ENCODE measurements around the gene RBM34.

RBM34 gene

GRCh38 chr1:235108876-235109275 is 52.2 kb downstream of the RBM34 start:
- Histone ChIP-seq H3K4me1 (peaks cover 0 to 12% (median 0%) of the 10 kb centered on the region in 4 donors), H3K27ac (no peak overlapping the region), H3K27me3 (no peaks in the 10 kb centered on the region), H3K36me3 (peaks cover 47 to 70% (median 49%) of the 10 kb centered on the region in 3 donors), H3K9me3 (no peaks in the 10 kb centered on the region), H3K4me3 (no peak overlapping the region)
- DNase-seq, result no peak
- TF ChIP-seq, protein P1, sequence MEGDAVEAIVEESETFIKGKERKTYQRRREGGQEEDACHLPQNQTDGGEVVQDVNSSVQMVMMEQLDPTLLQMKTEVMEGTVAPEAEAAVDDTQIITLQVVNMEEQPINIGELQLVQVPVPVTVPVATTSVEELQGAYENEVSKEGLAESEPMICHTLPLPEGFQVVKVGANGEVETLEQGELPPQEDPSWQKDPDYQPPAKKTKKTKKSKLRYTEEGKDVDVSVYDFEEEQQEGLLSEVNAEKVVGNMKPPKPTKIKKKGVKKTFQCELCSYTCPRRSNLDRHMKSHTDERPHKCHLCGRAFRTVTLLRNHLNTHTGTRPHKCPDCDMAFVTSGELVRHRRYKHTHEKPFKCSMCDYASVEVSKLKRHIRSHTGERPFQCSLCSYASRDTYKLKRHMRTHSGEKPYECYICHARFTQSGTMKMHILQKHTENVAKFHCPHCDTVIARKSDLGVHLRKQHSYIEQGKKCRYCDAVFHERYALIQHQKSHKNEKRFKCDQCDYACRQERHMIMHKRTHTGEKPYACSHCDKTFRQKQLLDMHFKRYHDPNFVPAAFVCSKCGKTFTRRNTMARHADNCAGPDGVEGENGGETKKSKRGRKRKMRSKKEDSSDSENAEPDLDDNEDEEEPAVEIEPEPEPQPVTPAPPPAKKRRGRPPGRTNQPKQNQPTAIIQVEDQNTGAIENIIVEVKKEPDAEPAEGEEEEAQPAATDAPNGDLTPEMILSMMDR (IDR thresholded peaks at IDR 0.05), result no peak
- intact Hi-C loops (cut with DNase I; ENCODE audit: low total_unique reads), result no loop called here

DNA sequence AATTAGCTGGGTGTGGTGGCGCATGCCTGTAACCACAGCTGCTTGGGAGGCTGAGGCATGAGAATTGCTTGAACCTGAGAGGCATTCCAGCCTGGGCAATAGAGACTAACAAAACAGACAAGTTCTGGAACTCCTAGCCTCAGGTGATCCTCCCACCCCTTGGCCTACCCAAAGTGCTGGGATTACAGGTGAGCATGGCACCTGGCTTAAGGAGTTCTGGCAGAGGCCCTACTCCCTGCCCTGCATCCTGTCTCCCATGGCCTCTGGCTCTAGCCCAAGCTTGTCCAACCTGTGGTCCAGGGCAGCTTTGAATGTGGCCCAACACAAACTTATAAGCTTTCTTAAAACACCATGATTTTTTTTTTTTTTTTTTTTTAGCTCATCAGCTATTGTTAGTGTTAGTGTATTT is 52.9 kb downstream of the RBM34 start:
- Histone ChIP-seq H3K4me1 (peaks cover 0 to 15% (median 0%) of the 10 kb centered on the region in 4 donors), H3K9me3 (no peaks in the 10 kb centered on the region), H3K27me3 (no peaks in the 10 kb centered on the region), H3K4me3 (no peak overlapping the region), H3K27ac (no peak overlapping the region), H3K36me3 (peaks cover 42 to 63% (median 42%) of the 10 kb centered on the region in 3 donors)
- intact Hi-C loops (cut with DNase I; ENCODE audit: low total_unique reads), result no loop called here
- no peak for DNase-seq
- TF ChIP-seq, protein P1 (IDR thresholded peaks at IDR 0.05), result no peak

GRCh38 chr1:235107368-235108184 is 53.5 kb downstream of the RBM34 start:
- no peak for DNase-seq
- peaks cover 0 to 15% (median 0%) of the 10 kb centered on the region in 4 donors for H3K4me1 ChIP-seq
- peaks cover 36 to 57% (median 36%) of the 10 kb centered on the region in 3 donors for H3K36me3 ChIP-seq
- no peak overlapping the region for H3K27ac ChIP-seq
- H3K27me3 ChIP-seq, result no peaks in the 10 kb centered on the region
- no peak overlapping the region for H3K4me3 ChIP-seq
- intact Hi-C loops (cut with DNase I; ENCODE audit: low total_unique reads), result no loop called here
- H3K9me3 ChIP-seq, result no peaks in the 10 kb centered on the region
- TF ChIP-seq, protein P1 (IDR thresholded peaks at IDR 0.05), result no peak

GRCh38 chr1:235106457-235106856 is 54.6 kb downstream of the RBM34 start:
- Histone ChIP-seq H3K27me3 (no peaks in the 10 kb centered on the region), H3K27ac (no peak overlapping the region), H3K36me3 (peaks cover 29 to 46% (median 30%) of the 10 kb centered on the region in 3 donors), H3K4me3 (no peak overlapping the region), H3K4me1 (peaks cover 0 to 15% (median 0%) of the 10 kb centered on the region in 4 donors), H3K9me3 (no peaks in the 10 kb centered on the region)
- intact Hi-C loops (cut with DNase I; ENCODE audit: low total_unique reads), result no loop called here
- TF ChIP-seq, protein P1 (IDR thresholded peaks at IDR 0.05), result no peak
- DNase-seq, result no peak

DNA sequence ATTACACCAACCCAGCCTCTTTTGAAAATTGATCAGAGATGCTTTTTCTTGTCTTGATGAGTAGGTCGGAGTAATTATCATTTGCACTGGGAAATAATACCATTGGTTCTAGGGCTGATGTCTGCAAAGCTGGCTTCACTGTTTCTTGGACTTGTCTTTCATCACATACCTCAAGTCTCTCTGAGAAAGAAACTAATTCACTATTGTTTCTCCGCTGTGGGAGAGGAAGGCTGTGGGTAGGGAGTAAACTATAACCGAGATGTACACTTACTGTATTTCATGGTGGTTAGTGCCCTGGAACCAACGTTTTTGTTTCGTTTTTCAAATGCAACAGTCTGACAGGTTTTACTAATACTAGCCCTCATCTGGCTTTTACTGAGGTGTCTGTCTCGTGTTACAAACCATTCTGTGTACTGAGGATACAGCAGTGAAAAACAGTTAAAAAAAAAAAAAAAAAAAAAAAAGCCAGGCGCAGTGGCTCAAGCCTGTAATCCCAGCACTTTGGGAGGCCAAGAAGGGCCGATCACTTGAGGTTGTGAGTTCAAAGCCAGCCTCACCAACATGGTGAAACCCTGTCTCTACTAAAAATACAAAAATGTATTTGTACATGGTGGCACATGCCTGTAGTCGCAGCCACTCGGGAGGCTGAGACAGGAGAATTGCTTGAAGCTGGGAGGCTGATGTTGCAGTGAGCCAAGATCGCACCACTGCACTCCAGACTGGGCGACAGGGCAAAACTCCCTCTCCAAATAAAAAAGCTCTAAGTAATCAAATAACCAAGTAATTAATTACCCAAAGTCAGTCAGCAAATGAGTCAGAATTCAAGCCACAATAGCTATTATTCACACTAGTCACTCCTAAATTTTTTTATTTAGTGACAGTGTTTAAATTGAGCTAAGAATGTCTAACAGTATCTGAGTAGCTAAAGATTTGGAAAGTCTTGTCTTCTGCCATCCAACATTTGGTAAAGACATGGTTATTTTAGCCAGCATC is 55.7 kb downstream of the RBM34 start:
- H3K36me3 ChIP-seq, result peaks cover 19 to 34% (median 19%) of the 10 kb centered on the region in 3 donors
- no peaks in the 10 kb centered on the region for H3K27me3 ChIP-seq
- no peaks in the 10 kb centered on the region for H3K9me3 ChIP-seq
- intact Hi-C loops (cut with DNase I; ENCODE audit: low total_unique reads), result no loop called here
- TF ChIP-seq, protein P1 (IDR thresholded peaks at IDR 0.05), result no peak
- no peak for DNase-seq
- H3K27ac ChIP-seq, result no peak overlapping the region
- H3K4me3 ChIP-seq, result no peak overlapping the region
- H3K4me1 ChIP-seq, result peaks cover 0 to 15% (median 0%) of the 10 kb centered on the region in 4 donors

Data from tibial artery (tissue), 4 donors.